SK-N-SH (cell line): ENCODE measurements around the gene CCDC102A. TPM values are rescaled to one million over a fixed set of nuclear protein-coding genes. Genes with fewer than 3 reads are reported as not detected.

Experiments used
- CTCF ChIA-PET: fragments of 300-600, 350-600 bp; formaldehyde crosslinking; extraction: SDS; loops from one replicate; lab custom pipeline; 2021; lab: Yijun Ruan, JAX
- POLR2A ChIA-PET: fragments of 350-600 bp; sonication (Branson Sonifier 250); formaldehyde crosslinking; extraction: SDS; loops from one replicate; lab custom pipeline; 2020; ENCODE audit warnings: antibody characterized with exemption, inconsistent platforms; lab: Yijun Ruan, JAX
- DNase-seq: peaks from one replicate; pipeline ENCODE4 v3.0.0; 2012
- H2AFZ ChIP-seq: fragments of 200-600 bp; sonication (generic); 2 replicates; pipeline ENCODE4 v1.8.1; 2016; ENCODE audit warnings: antibody characterized with exemption, mild to moderate bottlenecking, low read depth
- H3F3A ChIP-seq: fragments of 200-600 bp; sonication (generic); replicated peaks from 2 replicates; pipeline ENCODE3; 2016; ENCODE audit warnings: antibody characterized with exemption, mild to moderate bottlenecking; ENCODE audit not compliant: insufficient read depth
- H3K27ac ChIP-seq, 2 experiments: fragments of 200-500 bp in 1 of 2; fragments of 200-600 bp in 1 of 2; sonication (Bioruptor generic) in 1 of 2; sonication (generic), shearing (Covaris generic) in 1 of 2; 2 replicates each; pipeline versions ENCODE4 v1.5.1 to v1.6.1; 2014 to 2016; ENCODE audit warnings: low read depth in 2 of 2, inconsistent platforms in 1 of 2, low read length in 1 of 2, mild to moderate bottlenecking in 1 of 2, mixed read lengths in 1 of 2
- H3K27me3 ChIP-seq: fragments of 200-600 bp; sonication (generic), shearing (Covaris generic); 2 replicates; pipeline ENCODE4 v1.6.1; 2016; ENCODE audit warnings: mixed run types; ENCODE audit not compliant: insufficient read depth
- H3K36me3 ChIP-seq, 2 experiments: fragments of 200-500 bp in 1 of 2; fragments of 200-600 bp in 1 of 2; sonication (Bioruptor generic) in 1 of 2; sonication (generic) in 1 of 2; replicated peaks in 1 of 2; 2 replicates each; pipeline versions ENCODE3 to v1.5.1; 2014 to 2016; ENCODE audit warnings: low read length in 1 of 2, mild to moderate bottlenecking in 1 of 2; ENCODE audit not compliant: insufficient read depth in 2 of 2, control insufficient read depth in 1 of 2
- H3K4me1 ChIP-seq, 2 experiments: fragments of 200-500 bp in 1 of 2; fragments of 200-600 bp in 1 of 2; sonication (Bioruptor generic) in 1 of 2; sonication (generic), shearing (Covaris generic) in 1 of 2; 2 replicates each; pipeline versions ENCODE4 v1.5.1 to v1.6.1; 2014 to 2016; ENCODE audit warnings: low read depth in 1 of 2, low read length in 1 of 2, mixed run types in 1 of 2; ENCODE audit not compliant: insufficient read depth in 2 of 2, control insufficient read depth in 1 of 2
- H3K4me2 ChIP-seq: fragments of 200-600 bp; sonication (generic), shearing (Covaris generic); 2 replicates; pipeline ENCODE4 v1.6.1; 2017; ENCODE audit warnings: mixed run types
- H3K4me3 ChIP-seq, 2 experiments: fragments of 200-500 bp in 1 of 2; fragments of 200-600 bp in 1 of 2; sonication (Bioruptor generic) in 1 of 2; sonication (generic), shearing (Covaris generic) in 1 of 2; 2 replicates each; pipeline versions ENCODE4 v1.5.1 to v1.8.1; 2014 to 2016; ENCODE audit warnings: low read depth in 2 of 2, inconsistent platforms in 1 of 2, low read length in 1 of 2, mild to moderate bottlenecking in 1 of 2, mixed read lengths in 1 of 2, moderate library complexity in 1 of 2
- H3K79me2 ChIP-seq: fragments of 200-600 bp; sonication (generic); 2 replicates; pipeline ENCODE4 v1.8.1; 2017; ENCODE audit warnings: mild to moderate bottlenecking; ENCODE audit not compliant: insufficient read depth
- H3K9ac ChIP-seq: fragments of 200-600 bp; sonication (generic); 2 replicates; pipeline ENCODE4 v1.6.1; 2017; ENCODE audit warnings: mixed run types
- H3K9me2 ChIP-seq: fragments of 200-600 bp; sonication (generic); 2 replicates; pipeline ENCODE4 v1.6.1; 2017; ENCODE audit warnings: mixed run types
- H3K9me3 ChIP-seq: fragments of 200-600 bp; sonication (generic); 2 replicates; pipeline ENCODE4 v1.6.1; 2017; ENCODE audit warnings: mixed run types, mild to moderate bottlenecking, moderate library complexity
- H4K20me1 ChIP-seq: fragments of 200-600 bp; sonication (generic); 2 replicates; pipeline ENCODE4 v1.6.1; 2017; ENCODE audit warnings: mild to moderate bottlenecking, mixed run types; ENCODE audit not compliant: insufficient read depth
- CTCF ChIP-seq: fragments of 200-600 bp; sonication (generic); IDR thresholded peaks from 2 replicates; pipeline ENCODE4 v1.6.1; 2017; ENCODE audit warnings: antibody characterized with exemption, mild to moderate bottlenecking, moderate library complexity
- EZH2phosphoT487 ChIP-seq: fragments of 200-600 bp; sonication (generic); IDR thresholded peaks from 2 replicates; pipeline ENCODE4 v1.6.1; 2017; ENCODE audit warnings: low read depth, mixed run types, mild to moderate bottlenecking, antibody characterized with exemption, moderate library complexity, borderline replicate concordance
- FOSL2 ChIP-seq: IDR thresholded peaks from 2 replicates; pipeline ENCODE4 v1.4.0; 2012; ENCODE audit warnings: low read depth, mild to moderate bottlenecking, moderate library complexity, borderline replicate concordance
- FOXJ3 ChIP-seq: sonication (generic); formaldehyde crosslinking; IDR thresholded peaks from 2 replicates; pipeline ENCODE4 v1.5.1; 2020; ENCODE audit warnings: mild to moderate bottlenecking, missing genetic modification reagents
- FOXM1 ChIP-seq: IDR thresholded peaks from 2 replicates; pipeline ENCODE4 v1.4.0; 2012; ENCODE audit warnings: low read depth, mild to moderate bottlenecking
- GABPA ChIP-seq: IDR thresholded peaks from 2 replicates; pipeline ENCODE4 v1.4.0; 2012; ENCODE audit warnings: low read depth, mild to moderate bottlenecking
- JUND ChIP-seq: IDR thresholded peaks from 2 replicates; pipeline ENCODE4 v1.4.0; 2012
- MEF2A ChIP-seq: IDR thresholded peaks from 2 replicates; pipeline ENCODE4 v1.4.0; 2012; ENCODE audit warnings: low read depth, borderline replicate concordance
- MXI1 ChIP-seq: IDR thresholded peaks from 2 replicates; pipeline ENCODE4 v1.6.1; 2012; ENCODE audit warnings: mild to moderate bottlenecking, low read depth, low read length, improper control_type of control experiment
- NRF1 ChIP-seq: IDR thresholded peaks from 2 replicates; pipeline ENCODE4 v1.6.1; 2012; ENCODE audit warnings: low read depth, mild to moderate bottlenecking, low read length
- PBX3 ChIP-seq: IDR thresholded peaks from 2 replicates; pipeline ENCODE4; 2012
- RFX5 ChIP-seq: IDR thresholded peaks from 2 replicates; pipeline ENCODE4 v1.6.1; 2012; ENCODE audit warnings: mild to moderate bottlenecking, improper control_type of control experiment, low read length
- USF1 ChIP-seq: IDR thresholded peaks from 2 replicates; pipeline ENCODE4 v1.4.0; 2012; ENCODE audit warnings: low read depth, borderline replicate concordance
- USF2 ChIP-seq: fragments of 150-350 bp; IDR thresholded peaks from 2 replicates; pipeline ENCODE4 v1.6.1; 2017; ENCODE audit warnings: antibody characterized with exemption, low read length, low read depth, borderline replicate concordance
- YY1 ChIP-seq: IDR thresholded peaks from 2 replicates; pipeline ENCODE4 v1.4.0; 2012; ENCODE audit warnings: low read depth, mild to moderate bottlenecking
- ZBTB33 ChIP-seq: IDR thresholded peaks from 2 replicates; pipeline ENCODE4 v1.4.0; 2012; ENCODE audit warnings: low read depth, borderline replicate concordance
- WGBS: methylation state at CpG from one replicate; pipeline ENCODE4 v1.1.6; 2017; ENCODE audit warnings: low lambda C conversion rate; 5-methylcytosine and 5-hydroxymethylcytosine counted together
- polyA plus RNA-seq, 3 experiments: library from polyadenylated mRNA; depleted of rRNA; stranded (reverse); fragments of >200 nt; gene quantifications; 2 replicates each; pipeline ENCODE4 v1.2.3, GENCODE V29; 2012

CCDC102A gene
- polyA plus RNA-seq, 1 of the 3 experiments (the other 2 are of a cell fraction), result 26.2 TPM

GRCh38 chr16:57462978-57463362 lies 73.4 kb downstream of the CCDC102A start:
- H3K27me3 ChIP-seq, result no peaks in the 10 kb centered on the region
- H3K9me2 ChIP-seq, result no peaks in the 10 kb centered on the region
- no peaks in the 10 kb centered on the region for H3K9me3 ChIP-seq
- WGBS, result 4% methylated on average over 13 of the region's 16 CpGs
- peaks cover 35% of the 10 kb centered on the region for H3K79me2 ChIP-seq
- H3K4me3 ChIP-seq, result peak overlapping the region; percentile 72 to 97
- H3K27ac ChIP-seq, result peak overlapping the region in 1 of 2 experiments; percentile 89; a peak in 2 of 4 replicates
- peaks cover 8% of the 10 kb centered on the region for H3F3A ChIP-seq
- TF ChIP-seq MXI1 (peak; percentile 31; the same call in 1 of the 2 replicates), CTCF (no peak)
- H2AFZ ChIP-seq, result no peak overlapping the region
- ChIA-PET POLR2A (interaction anchor here (1.0 to 3.2 kb wide), 11 partner anchors 8 to 197 kb away, joined by 3 to 17 read pairs (median 7); partner anchors contain the start of genes CIAPIN1, COQ9 and DOK4), CTCF (interaction anchor here (0.6 to 13.6 kb wide), 28 partner anchors 8 to 173 kb away, joined by 3 to 218 read pairs (median 7); partner anchors contain the start of genes ADGRG5, CCDC102A, CIAPIN1 and COQ9)
- DNase-seq, result peak; percentile 55
- no peaks in the 10 kb centered on the region for H4K20me1 ChIP-seq
- peak overlapping the region; percentile 95 for H3K4me2 ChIP-seq
- peaks cover 37 to 61% of the 10 kb centered on the region in 2 experiments for H3K36me3 ChIP-seq
- H3K9ac ChIP-seq, result peak overlapping the region; percentile 74
- peaks cover 8 to 13% of the 10 kb centered on the region in 2 experiments; a peak in 1 of 4 replicates for H3K4me1 ChIP-seq

GRCh38 chr16:57462209-57462977 lies 74.0 kb downstream of the CCDC102A start, which contains the start of gene POLR2C:
Gene POLR2C, plus strand, starts transcription at chr16:57462679. Its CDS starts 46 bp downstream, at chr16:57462725.
- no peaks in the 10 kb centered on the region for H4K20me1 ChIP-seq
- H3K27ac ChIP-seq, result peak within 1 kb of the TSS; percentile 12 to 89; a peak in 2 of 4 replicates
- ChIA-PET CTCF (interaction anchor here (0.6 to 13.6 kb wide), 31 partner anchors 8 to 761 kb away, joined by 3 to 218 read pairs (median 5); partner anchors contain the start of genes ADGRG5, CCDC102A, CIAPIN1 and COQ9), POLR2A (interaction anchor here (1.0 to 3.2 kb wide), 11 partner anchors 8 to 197 kb away, joined by 3 to 17 read pairs (median 7); partner anchors contain the start of genes CIAPIN1, COQ9 and DOK4)
- no peaks in the 10 kb centered on the region for H3K27me3 ChIP-seq
- H3K4me3 ChIP-seq, result peak within 1 kb of the TSS; percentile 72 to 97
- H3K9ac ChIP-seq, result peak within 1 kb of the TSS; percentile 74
- H3F3A ChIP-seq, result peaks cover 8% of the 10 kb centered on the region
- peak within 1 kb of the TSS; percentile 95 for H3K4me2 ChIP-seq
- peaks cover 35% of the 10 kb centered on the region for H3K79me2 ChIP-seq
- DNase-seq, result peak; percentile 92
- peaks cover 8 to 13% of the 10 kb centered on the region in 2 experiments; a peak in 1 of 4 replicates for H3K4me1 ChIP-seq
- H3K36me3 ChIP-seq, result peaks cover 32 to 61% of the 10 kb centered on the region in 2 experiments
- no peaks in the 10 kb centered on the region for H3K9me2 ChIP-seq
- no peak within 1 kb of the TSS; the same call in 1 of the 2 replicates for H2AFZ ChIP-seq
- WGBS, result 2% methylated on average over 21 of the region's 47 CpGs
- H3K9me3 ChIP-seq, result no peaks in the 10 kb centered on the region
- TF ChIP-seq EZH2phosphoT487, result no peak
- TF ChIP-seq RFX5, result no peak
- TF ChIP-seq USF2, result no peak
- no peak for TF ChIP-seq PBX3
- TF ChIP-seq MXI1, result no peak; the same call in 1 of the 2 replicates
- TF ChIP-seq USF1, result no peak
- no peak for TF ChIP-seq FOSL2
- TF ChIP-seq ZBTB33, result peak; percentile 73; the same call in 1 of the 2 replicates
- TF ChIP-seq GABPA, result peak; percentile 96
- no peak for TF ChIP-seq YY1
- no peak for TF ChIP-seq FOXM1
- no peak for TF ChIP-seq NRF1
- TF ChIP-seq MEF2A, result no peak
- TF ChIP-seq JUND, result no peak
- TF ChIP-seq FOXJ3 (CRISPR knock-in tag), result no peak
